GM19455 (cell line): ENCODE measurements around the gene PCMTD2.

ENCODE experiments used
- ATAC-seq: cut with Tn5 transposase; IDR thresholded peaks from one replicate; pipeline ENCODE4 v1.9.1; 2021; ENCODE audit not compliant: unreplicated experiment

Gene PCMTD2

GRCh38 chr20:64238115-64238825 lies 17.3 kb upstream of the PCMTD2 start:
- ATAC-seq = no peak

GRCh38 chr20:64238851-64239387 lies 16.6 kb upstream of the PCMTD2 start:
- no peak for ATAC-seq

DNA sequence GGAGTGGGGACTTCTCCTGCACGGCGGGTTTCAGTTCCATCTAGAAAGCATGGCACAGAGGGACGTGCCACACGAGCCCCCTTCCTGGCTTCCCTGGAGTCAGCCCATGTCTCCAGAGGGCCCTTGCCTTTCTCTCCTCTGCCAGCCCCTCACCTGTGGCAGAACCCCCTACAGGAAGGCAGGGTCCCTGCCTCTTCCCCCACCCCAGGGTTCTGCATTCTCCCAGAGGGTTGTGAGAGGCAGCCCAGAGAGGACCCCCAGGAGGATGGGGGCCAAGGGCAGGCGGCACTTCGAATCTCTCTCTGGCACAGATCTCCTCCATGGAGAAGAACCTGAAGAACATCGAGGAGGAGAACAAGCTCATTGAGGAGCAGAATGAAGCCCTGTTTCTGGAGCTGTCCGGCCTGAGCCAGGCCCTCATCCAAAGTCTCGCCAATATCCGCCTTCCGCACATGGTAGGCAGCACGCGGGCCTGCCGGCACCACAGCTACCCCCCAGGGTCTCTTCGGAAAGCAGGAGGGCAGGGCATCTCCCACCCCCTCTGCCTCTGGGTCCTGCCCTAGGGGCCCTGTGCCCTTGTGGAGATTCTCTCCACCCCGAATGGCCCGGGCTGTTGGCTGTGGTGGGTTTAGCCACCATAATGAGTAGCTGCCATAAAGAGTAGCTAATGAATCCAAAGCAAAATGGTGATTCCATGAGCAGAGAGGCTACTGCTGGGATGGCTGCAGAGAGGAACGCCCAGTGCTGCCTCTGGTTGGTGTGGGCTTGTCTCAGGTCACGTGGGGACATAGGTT lies 15.9 kb upstream of the PCMTD2 start:
- no peak for ATAC-seq

DNA sequence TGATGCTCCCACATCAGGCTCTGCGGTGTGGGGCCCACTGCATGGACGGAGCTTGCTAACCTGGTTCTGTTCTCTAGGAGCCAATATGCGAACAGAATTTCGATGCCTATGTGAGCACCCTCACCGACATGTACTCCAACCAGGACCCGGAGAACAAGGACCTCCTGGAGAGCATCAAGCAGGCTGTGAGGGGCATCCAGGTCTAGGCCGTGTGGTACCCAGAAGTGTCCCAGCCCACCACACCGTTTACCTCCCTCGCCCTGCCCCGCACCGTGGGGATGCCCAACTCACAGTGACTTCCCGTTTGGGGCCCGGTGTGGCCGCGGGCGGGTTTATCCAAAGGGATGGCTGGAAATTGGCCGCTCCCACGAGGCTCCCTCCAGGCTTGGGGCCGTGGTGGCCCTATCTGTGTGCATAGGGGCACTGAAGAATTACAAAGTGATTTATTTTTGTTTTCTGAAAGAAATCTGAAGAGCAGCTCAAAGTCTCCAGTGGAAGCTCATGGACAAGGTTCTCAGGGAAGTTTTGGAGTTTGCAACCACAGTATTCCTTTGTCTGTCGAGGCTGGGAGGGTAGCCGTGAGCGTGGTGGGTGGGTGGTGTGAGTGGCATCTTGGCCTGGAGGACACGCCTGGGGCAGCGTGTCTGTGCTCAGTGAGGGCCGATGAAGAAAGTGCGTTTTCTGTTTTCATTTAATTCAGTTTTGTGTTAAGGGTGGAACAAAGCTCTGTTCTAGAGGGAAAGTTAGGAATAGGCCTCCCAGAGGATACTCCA lies 15.1 kb upstream of the PCMTD2 start:
- ATAC-seq = no peak

GRCh38 chr20:64241061-64241460 lies 14.5 kb upstream of the PCMTD2 start:
- no peak for ATAC-seq

GRCh38 chr20:64242003-64242796 lies 13.3 kb upstream of the PCMTD2 start:
- no peak for ATAC-seq

DNA sequence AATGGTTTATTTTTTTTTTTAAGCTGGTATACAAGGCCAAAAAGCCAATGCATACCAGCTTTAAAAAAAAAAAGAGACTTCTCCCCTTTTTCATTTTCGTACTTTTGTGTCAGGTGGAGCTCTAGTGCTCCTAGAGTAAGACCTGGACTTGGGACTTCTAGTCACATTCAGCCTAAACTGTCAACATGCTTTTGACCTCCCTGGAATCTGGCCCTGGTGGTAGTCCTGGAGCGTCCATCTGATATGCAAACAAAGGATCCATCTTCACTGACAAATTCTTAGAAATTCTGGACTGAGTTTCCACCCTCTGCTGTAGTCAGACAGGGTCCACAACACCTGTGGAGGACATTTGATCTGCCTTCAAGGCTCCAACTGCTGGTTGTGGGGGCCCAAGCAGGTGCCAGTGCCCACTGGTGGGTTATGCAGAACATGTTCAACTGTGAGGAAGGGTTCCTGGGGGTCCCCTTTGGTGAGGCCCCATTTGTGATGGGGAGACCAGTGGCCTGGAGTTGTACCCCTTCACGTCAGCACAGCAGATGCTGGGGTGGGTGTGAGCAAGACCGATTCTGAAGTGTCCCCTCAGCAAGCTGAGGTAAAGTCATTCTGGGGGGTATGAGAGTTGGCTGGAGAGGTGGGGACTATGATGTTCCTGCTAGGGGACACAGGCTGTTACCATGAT lies 12.6 kb upstream of the PCMTD2 start:
- ATAC-seq = no peak

DNA sequence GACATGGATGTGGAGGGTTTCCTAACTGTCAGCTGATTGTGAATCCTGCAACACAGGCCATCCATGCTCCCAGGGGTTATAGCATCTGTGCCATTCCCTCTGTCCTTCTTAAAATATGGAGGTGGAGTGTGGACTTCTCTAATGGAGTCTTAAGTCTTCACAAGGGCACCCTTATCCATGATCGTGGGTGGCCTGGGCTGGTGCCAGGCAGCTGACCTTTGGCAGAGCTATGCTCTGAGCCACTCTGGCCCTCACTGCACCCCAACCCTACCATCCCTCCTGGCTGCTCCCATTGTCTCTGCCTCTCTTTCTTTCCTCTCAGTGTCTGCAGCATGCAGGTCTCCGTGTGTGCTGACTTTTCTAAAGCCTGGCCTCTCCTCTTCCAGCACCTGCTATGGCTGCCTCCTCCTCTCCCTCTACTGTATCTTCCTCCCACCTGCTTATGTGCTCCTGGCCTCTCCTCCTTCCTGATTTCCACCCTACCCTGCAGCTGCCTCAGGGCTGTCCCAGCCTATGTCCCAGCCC lies 11.2 kb upstream of the PCMTD2 start:
- no peak for ATAC-seq

DNA sequence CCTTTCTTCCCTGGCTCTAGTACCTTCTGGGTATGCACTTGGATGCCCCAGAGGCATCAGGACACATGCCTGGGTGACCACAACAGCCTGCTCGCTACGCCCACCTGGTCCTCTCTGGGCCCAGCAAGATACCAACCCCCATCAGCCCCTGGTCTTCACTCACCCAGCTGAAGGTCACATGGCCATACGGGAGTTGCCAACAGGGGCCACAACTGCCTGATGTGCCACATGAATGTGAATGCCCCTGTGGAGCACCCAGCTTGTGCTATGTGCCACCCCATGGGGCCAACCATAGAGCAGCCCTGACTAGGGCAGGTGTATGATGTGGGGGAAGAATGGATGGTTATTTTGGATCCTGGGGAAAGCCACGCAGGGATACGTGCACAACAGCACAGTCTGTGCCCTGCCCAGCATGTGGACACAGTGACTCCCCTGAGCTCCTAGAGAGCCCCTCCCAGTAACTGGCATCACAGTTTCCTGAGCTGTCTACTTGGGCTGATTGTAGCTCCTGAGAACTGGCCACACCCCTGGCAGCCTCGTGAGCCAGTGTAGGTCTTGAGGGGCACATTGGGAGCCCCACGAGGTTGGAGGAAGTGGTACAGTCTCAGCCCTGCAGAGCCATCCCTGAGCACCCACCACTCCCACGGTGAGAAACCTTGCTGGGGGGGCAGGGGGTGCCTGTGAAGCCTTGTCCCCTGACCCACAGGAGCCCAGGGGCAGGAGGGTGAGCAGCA lies 10.5 kb upstream of the PCMTD2 start:
- no peak for ATAC-seq

- ATAC-seq = no peak
These were observed 9.6 kb upstream of the PCMTD2 start for GRCh38 chr20:64245746-64246595.

GRCh38 chr20:64246616-64247306 lies 8.8 kb upstream of the PCMTD2 start:
- no peak for ATAC-seq

DNA sequence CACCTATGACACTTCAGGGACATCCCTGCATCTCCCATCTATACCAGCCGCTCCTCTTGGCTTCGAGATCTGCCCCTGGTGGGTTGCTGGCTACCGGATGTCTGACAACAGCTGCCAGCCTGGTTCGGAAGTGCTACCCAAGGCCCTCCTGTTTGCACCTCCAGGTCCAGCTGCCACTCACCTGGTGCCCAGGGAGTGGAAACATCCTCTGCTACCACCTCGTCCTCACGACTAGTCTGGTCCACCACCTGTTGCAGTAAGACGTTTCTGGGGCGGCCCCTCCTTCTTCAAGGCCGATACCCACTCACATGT lies 8.3 kb upstream of the PCMTD2 start:
- no peak for ATAC-seq

DNA sequence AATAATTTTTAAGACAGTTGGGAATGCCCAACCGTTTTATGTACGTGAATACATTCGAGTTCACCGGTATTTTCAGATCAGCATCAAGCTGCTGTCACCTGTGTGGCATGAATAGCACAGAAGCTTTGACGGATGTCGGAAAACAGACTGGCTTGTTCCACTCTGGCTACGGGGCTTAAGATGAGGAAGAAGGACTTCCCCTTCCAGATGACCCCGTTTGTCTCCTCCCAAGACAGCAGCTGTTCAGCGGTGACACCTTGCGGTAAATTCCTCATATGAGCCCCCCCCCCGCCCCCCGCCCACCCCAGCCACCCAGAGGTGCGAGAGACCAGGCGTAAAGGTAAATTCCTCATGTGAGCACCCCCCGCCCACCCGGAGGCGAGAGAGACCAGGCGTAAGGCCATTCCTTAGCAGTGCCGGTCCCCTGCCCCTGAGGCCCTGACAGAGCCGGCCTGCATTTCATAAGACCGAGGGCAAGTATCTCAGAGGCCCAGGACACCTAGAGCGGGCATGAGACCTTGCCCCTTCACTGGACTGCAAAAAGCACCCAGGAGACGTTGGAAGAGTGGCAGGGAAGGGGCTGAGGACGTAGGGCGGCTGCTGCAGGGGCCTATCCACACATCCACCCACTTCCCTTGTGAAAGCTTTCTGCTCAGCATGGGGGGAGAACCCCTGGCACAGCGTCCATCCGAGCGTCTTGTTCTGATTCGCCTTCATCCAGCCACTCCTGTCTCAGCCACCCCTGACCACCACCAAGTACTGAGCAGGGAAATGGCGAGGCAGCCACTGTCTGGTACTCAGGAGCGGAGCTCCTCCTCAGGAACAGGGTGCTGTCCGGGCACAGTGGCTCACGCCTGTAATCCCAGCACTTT lies 7.3 kb upstream of the PCMTD2 start:
- no peak for ATAC-seq

- ATAC-seq = no peak
These were observed 5.5 kb upstream of the PCMTD2 start for GRCh38 chr20:64250027-64250426.

- no peak for ATAC-seq
These were observed 2.6 kb upstream of the PCMTD2 start for GRCh38 chr20:64253000-64253383.

DNA sequence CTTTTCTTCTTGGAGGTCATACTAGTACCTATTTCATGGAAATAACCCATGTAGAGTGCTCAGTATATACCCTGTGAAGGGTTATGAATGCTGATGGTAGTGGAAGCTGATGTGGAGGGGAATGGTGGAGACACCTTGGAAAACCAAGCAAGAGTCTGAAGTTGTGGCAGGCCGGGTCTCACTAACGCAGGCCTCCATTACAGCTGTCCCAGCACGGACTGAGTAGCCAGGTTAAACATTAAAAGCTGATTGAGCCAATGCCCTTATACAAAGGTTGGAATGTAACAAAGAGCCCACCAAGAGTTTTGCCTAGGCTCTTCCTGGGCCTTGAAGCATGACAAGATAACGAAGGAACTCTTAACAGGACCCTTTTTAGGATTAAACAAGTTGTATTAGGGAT lies 2.1 kb upstream of the PCMTD2 start:
- no peak for ATAC-seq

GRCh38 chr20:64254156-64254555 lies 1.4 kb upstream of the PCMTD2 start:
- no peak for ATAC-seq
